Measurements from ENCODE around the gene HARS2. TPM values are rescaled to one million over a fixed set of nuclear protein-coding genes. Genes with fewer than 3 reads are reported as not detected.

Gene HARS2
- total RNA-seq, 1 experiment from 2014 or later, result 20.5 TPM

GRCh38 chr5:140733098-140733497, 41.8 kb downstream of the HARS2 start:
- Histone ChIP-seq H3T11ph (ENCODE audit: low read length) (no peak overlapping the region), H3K23me2 (ENCODE audit: insufficient read length, low read depth, low read length, poor library complexity, severe bottlenecking) (no peaks in the 10 kb centered on the region), H3K9ac (ENCODE audit: extremely low read depth, insufficient read length, low read length) (no peak overlapping the region), H3K9me3 (ENCODE audit: control insufficient read depth, low read depth, low read length) (no peaks in the 10 kb centered on the region), H3K79me1 (ENCODE audit: insufficient read depth, low read depth, low read length, poor library complexity, severe bottlenecking) (no peaks in the 10 kb centered on the region), H2BK20ac (ENCODE audit: low read depth, low read length, poor library complexity, severe bottlenecking) (no peak overlapping the region), H2AFZ (ENCODE audit: low read length) (no peak overlapping the region), H3K79me2 (ENCODE audit: insufficient read depth, low read length) (no peaks in the 10 kb centered on the region), H2BK120ac (ENCODE audit: low read depth, low read length, poor library complexity, severe bottlenecking) (no peak overlapping the region), H2BK15ac (ENCODE audit: low read depth, low read length) (no peak overlapping the region), H4K8ac (replicated peaks; ENCODE audit: insufficient read length, low read depth, low read length) (no peak overlapping the region), H3K23ac (ENCODE audit: insufficient read length, low read depth, low read length) (no peak overlapping the region), H2BK12ac (ENCODE audit: insufficient read length, low read depth, low read length) (no peak overlapping the region), H3K4ac (ENCODE audit: low read depth, low read length) (no peak overlapping the region), H3K4me2 (ENCODE audit: insufficient read depth, insufficient read length, low read length) (no peak overlapping the region), H3K56ac (ENCODE audit: insufficient read length, low read depth, low read length) (no peak overlapping the region), H3K4me1 (ENCODE audit: insufficient read depth, low read length) (no peaks in the 10 kb centered on the region), H4K20me1 (ENCODE audit: control insufficient read depth, insufficient read depth, insufficient read length) (no peaks in the 10 kb centered on the region), H2AK5ac (ENCODE audit: insufficient read length, low read length) (no peak overlapping the region), H3K14ac (ENCODE audit: insufficient read depth, low read length) (no peak overlapping the region), H3K18ac (ENCODE audit: insufficient read length, low read depth, low read length) (no peak overlapping the region), H3K27ac (ENCODE audit: insufficient read length, low read depth, low read length) (no peak overlapping the region), H3K27me3 (ENCODE audit: insufficient read depth, low read length) (no peaks in the 10 kb centered on the region), H2BK5ac (ENCODE audit: insufficient read length, low read length) (no peak overlapping the region), H4K5ac (ENCODE audit: insufficient read length, low read depth, low read length) (no peak overlapping the region), H4K91ac (ENCODE audit: insufficient read length, low read depth, low read length) (no peak overlapping the region)
- TF ChIP-seq CTCF (conservative IDR thresholded peaks at IDR 0.05), result no peak
- H3K9me3 Mint-ChIP-seq, result peaks cover 19 to 23% of the 10 kb centered on the region in 2 experiments
- H3K4me3 Mint-ChIP-seq, result no peak overlapping the region
- WGBS (ENCODE audit: extremely low coverage, insufficient read length, low lambda C conversion rate), result no CpG with 5 or more reads among the region's 4 CpGs
- no peaks in the 10 kb centered on the region for H3K4me1 Mint-ChIP-seq
- DNase-seq, result no peak
- no peaks in the 10 kb centered on the region for H3K36me3 Mint-ChIP-seq (ENCODE audit: insufficient read depth in 1 of 3, low read depth in 3 of 3)
- no peak overlapping the region for H3K27ac Mint-ChIP-seq
- H3K27me3 Mint-ChIP-seq (ENCODE audit: low read depth), result peaks cover 16% of the 10 kb centered on the region

Measured in H9 (cell line).